ENCODE data around the gene SCFD2. TPM values are rescaled to one million over a fixed set of nuclear protein-coding genes. Genes with fewer than 3 reads are reported as not detected.
A peak's percentile ranks its signal among the peaks of the same experiment; 100 is the strongest.

Gene SCFD2
- total and polyA plus RNA-seq, 2 of the 8 experiments (the other 6 are each of a cell fraction or from before 2014, with no cell fraction given), result 6.2 to 10.2 TPM

- H2AFZ ChIP-seq (ENCODE audit: low read length), result 0 out of 2 replicates have a peak overlapping the region, but pooled peaks have one; percentile 64
- H2BK15ac ChIP-seq (ENCODE audit: low read length), result no peak overlapping the region
- POLR2A ChIA-PET (ENCODE audit: partially characterized antibody), result no interaction called here
- DNase-seq (ENCODE audit: low read depth in 1 of 2, low spot score in 2 of 2) (no peak), FAIRE-seq (peak; percentile 19)
- no peak overlapping the region for H3K14ac ChIP-seq (ENCODE audit: insufficient read length)
- H3K9me3 ChIP-seq (ENCODE audit: insufficient read depth in 2 of 2, low read depth in 1 of 2, low read length in 1 of 2), result no peaks in the 10 kb centered on the region
- no peak overlapping the region for H4K5ac ChIP-seq (ENCODE audit: insufficient read length, low read depth, low read length)
- H2BK120ac ChIP-seq (replicated peaks; ENCODE audit: low read depth, low read length), result no peak overlapping the region
- no peak overlapping the region for H2BK12ac ChIP-seq (ENCODE audit: low read depth, low read length)
- no peak overlapping the region for H2AK5ac ChIP-seq (ENCODE audit: low read depth, low read length)
- H3K36me3 ChIP-seq (ENCODE audit: control insufficient read depth in 2 of 4, insufficient read depth in 4 of 4, low read length in 3 of 4), result no peaks in the 10 kb centered on the region
- no peak overlapping the region for H3K56ac ChIP-seq (replicated peaks; ENCODE audit: insufficient read length, low read depth, low read length)
- H3K27me3 ChIP-seq (replicated peaks in 1 of 4; ENCODE audit: control insufficient read depth in 3 of 4, extremely low read depth in 1 of 4, insufficient read depth in 3 of 4, low read length in 3 of 4), result no peaks in the 10 kb centered on the region
- no peak overlapping the region for H2BK5ac ChIP-seq (ENCODE audit: low read depth, low read length)
- no peaks in the 10 kb centered on the region; a peak in 2 of 7 replicates for H3K4me1 ChIP-seq (replicated peaks in 1 of 4; ENCODE audit: control insufficient read depth in 3 of 4, insufficient read depth in 4 of 4, low read length in 3 of 4)
- no peaks in the 10 kb centered on the region for H3K79me2 ChIP-seq (ENCODE audit: control insufficient read depth in 1 of 2, insufficient read depth in 2 of 2, low read length in 2 of 2)
- H2BK20ac ChIP-seq (ENCODE audit: low read length), result no peak overlapping the region
- H4K20me1 ChIP-seq (replicated peaks in 1 of 2; ENCODE audit: control insufficient read depth in 1 of 2, insufficient read depth in 2 of 2, low read length in 2 of 2), result no peaks in the 10 kb centered on the region
- CTCF ChIA-PET (ENCODE audit: partially characterized antibody), result no interaction called here
- H3K4me2 ChIP-seq (ENCODE audit: insufficient read depth in 1 of 2, low read depth in 2 of 2, low read length in 2 of 2), result no peak overlapping the region
- H3K23me2 ChIP-seq (ENCODE audit: low read depth, low read length), result no peaks in the 10 kb centered on the region; the same call in 1 of the 2 replicates
- no peak overlapping the region for H3K27ac ChIP-seq (ENCODE audit: low read depth, low read length)
- no peak overlapping the region for H3K4ac ChIP-seq (replicated peaks; ENCODE audit: insufficient read length, low read depth, low read length)
- no peak overlapping the region for H3K18ac ChIP-seq (ENCODE audit: extremely low read depth, low read length)
- no peak overlapping the region for H3K23ac ChIP-seq (ENCODE audit: insufficient read length)
- H4K8ac ChIP-seq (ENCODE audit: extremely low read depth, insufficient read depth, low read length), result no peak overlapping the region
- H3K4me3 ChIP-seq (ENCODE audit: extremely low read depth in 1 of 4, insufficient read depth in 2 of 4, low read depth in 3 of 4, low read length in 4 of 4), result no peak overlapping the region
- H3K9ac ChIP-seq (replicated peaks in 1 of 4; ENCODE audit: extremely low read depth in 1 of 4, low read depth in 3 of 4, low read length in 3 of 4), result no peak overlapping the region
- no peaks in the 10 kb centered on the region for H3K79me1 ChIP-seq (ENCODE audit: low read depth, low read length)
- H4K91ac ChIP-seq (replicated peaks; ENCODE audit: insufficient read length, low read length), result no peak overlapping the region
- TF ChIP-seq NRF1 (IDR thresholded peaks at IDR 0.05; ENCODE audit: low read depth, low read length) (no peak), MAFK (IDR thresholded peaks at IDR 0.05; ENCODE audit: low read depth, low read length) (no peak), KDM1A (IDR thresholded peaks at IDR 0.05; ENCODE audit: borderline replicate concordance, low read length) (no peak), RFX5 (IDR thresholded peaks at IDR 0.05; ENCODE audit: borderline replicate concordance, low read depth, low read length) (no peak), BACH1 (IDR thresholded peaks at IDR 0.05; ENCODE audit: low read length) (no peak), SP1 (IDR thresholded peaks at IDR 0.05; ENCODE audit: low read depth, low read length) (no peak), EZH2 (IDR thresholded peaks at IDR 0.05; ENCODE audit: low read depth, low read length, severe bottlenecking) (no peak), RXRA (IDR thresholded peaks at IDR 0.05; ENCODE audit: insufficient read depth, low read depth, low read length) (no peak), EGR1 (IDR thresholded peaks at IDR 0.05; ENCODE audit: borderline replicate concordance, low read depth, low read length) (no peak), ASH2L (IDR thresholded peaks at IDR 0.05; ENCODE audit: low read length) (no peak), GTF2F1 (IDR thresholded peaks at IDR 0.05; ENCODE audit: borderline replicate concordance, low read depth, low read length) (no peak), EP300 (IDR thresholded peaks at IDR 0.05; ENCODE audit: borderline replicate concordance in 1 of 2, low read depth in 2 of 2, low read length in 2 of 2) (no peak), USF2 (IDR thresholded peaks at IDR 0.05; ENCODE audit: low read length) (no peak)
Measured at GRCh38 chr4:53101191-53101581, 264.7 kb downstream of the SCFD2 start.

All from H1 (cell line).